Astrocyte of the spinal cord (primary cell): ENCODE data around the gene ARFGEF3.

Experiments
- DNase-seq: peaks from one replicate; pipeline ENCODE4 v3.0.0; 2011; ENCODE audit warnings: low read depth, low spot score
- H3K4me3 ChIP-seq: 2 replicates; pipeline ENCODE4 v1.5.1; 2011; ENCODE audit warnings: low read depth, mild to moderate bottlenecking, low read length, moderate library complexity
- in situ Hi-C: cut with HindIII; loops from 2 replicates; pipeline ENCODE4 v1.10.0; 2017; ENCODE audit warnings: low sequenced_read_pairs
- TF ChIP-seq, protein P1 (sequence below): IDR thresholded peaks from 2 replicates; pipeline ENCODE4 v1.5.1; 2012; ENCODE audit warnings: low read depth, mild to moderate bottlenecking, low read length, inconsistent platforms

Gene ARFGEF3

DNA sequence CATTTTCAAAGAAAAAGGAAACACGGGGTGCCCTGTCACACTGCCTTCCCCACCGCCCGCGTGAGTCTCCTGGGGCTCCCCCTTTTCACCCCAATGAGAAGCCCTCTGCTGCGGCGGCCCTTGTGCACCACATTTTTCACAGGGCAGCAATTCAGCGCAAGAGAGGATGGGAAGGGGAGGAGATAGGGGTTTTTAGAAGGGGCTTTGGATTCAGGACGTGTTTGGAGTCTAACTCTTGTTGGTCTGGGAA lies 726 bp upstream of the ARFGEF3 start:
- H3K4me3 ChIP-seq = peak overlapping the region; percentile 60
- TF ChIP-seq, protein P1, sequence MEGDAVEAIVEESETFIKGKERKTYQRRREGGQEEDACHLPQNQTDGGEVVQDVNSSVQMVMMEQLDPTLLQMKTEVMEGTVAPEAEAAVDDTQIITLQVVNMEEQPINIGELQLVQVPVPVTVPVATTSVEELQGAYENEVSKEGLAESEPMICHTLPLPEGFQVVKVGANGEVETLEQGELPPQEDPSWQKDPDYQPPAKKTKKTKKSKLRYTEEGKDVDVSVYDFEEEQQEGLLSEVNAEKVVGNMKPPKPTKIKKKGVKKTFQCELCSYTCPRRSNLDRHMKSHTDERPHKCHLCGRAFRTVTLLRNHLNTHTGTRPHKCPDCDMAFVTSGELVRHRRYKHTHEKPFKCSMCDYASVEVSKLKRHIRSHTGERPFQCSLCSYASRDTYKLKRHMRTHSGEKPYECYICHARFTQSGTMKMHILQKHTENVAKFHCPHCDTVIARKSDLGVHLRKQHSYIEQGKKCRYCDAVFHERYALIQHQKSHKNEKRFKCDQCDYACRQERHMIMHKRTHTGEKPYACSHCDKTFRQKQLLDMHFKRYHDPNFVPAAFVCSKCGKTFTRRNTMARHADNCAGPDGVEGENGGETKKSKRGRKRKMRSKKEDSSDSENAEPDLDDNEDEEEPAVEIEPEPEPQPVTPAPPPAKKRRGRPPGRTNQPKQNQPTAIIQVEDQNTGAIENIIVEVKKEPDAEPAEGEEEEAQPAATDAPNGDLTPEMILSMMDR = no peak
- DNase-seq = no peak
- in situ Hi-C loops = no loop called here

DNA sequence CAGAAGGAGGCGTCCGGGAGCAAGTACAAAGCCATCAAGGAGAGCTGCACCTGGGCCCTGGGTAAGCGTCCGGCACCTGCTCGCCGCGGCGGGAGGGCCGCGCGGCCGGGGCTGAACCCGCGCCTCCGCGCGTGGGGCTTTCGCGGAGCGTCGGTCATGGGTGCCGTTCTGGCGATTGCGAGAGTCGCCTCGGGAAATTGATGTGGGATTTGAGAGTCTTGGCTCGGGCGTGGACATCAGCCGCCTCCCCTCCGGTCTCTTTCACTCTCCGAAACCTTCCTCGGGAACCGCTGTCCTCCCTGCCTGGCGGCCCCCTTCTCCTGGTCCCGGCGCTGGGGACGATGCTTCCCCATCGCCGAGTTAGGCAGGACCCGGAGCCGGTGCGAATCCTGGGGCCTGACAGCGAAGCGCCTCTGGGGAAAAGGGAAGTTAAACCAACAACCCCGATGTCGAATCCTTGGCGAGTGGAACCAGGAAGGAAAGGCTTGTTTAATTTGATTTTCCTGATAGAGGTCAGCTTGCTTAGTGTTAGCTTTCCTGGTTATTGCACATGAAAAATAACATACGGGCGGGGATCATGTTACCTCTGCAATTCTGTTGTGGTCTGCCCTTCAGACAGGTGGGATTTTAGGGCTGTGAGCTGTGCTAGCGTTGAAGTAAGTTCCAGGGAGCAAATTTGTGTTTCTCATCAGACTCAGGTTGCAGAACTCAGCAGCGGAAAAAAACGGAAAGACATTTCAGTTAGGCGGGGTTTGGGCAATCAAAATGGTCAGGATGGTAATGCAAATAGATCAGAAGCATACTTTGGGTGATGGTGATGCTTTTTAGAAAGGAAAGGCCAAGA lies 594 bp downstream of the ARFGEF3 start:
- in situ Hi-C loops = no loop called here
- DNase-seq = peak; percentile 7
- peak overlapping the region; percentile 60 for H3K4me3 ChIP-seq
- TF ChIP-seq, protein P1 = no peak

DNA sequence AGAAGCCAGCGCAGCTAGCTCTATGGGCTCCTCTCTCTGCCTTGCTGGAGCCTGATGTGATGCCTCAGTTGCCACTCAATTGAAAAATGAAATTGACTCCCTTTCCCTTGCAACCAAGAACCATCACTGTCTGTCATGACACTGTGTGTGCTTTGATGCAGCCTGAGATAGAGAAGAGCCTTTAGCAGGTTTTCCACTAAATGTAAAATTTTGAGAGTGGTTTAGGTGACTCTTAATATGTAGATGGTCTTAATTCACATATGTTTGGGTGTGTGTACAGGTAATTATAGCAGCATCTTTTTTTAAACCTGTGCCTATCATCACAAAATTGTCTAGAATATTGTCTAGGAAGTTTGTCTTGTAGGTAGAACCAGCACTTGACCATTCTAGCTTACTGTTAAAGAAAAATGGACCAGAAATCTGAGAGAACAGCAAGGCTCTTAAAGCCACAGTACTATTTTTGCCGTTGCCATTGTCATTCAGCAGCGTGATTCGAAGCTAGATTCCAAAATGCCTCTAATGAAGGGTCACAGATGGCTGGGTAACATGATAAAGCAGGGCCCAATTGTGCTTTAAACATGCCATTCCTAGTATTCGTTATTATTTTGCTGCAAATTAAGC lies 1.3 kb downstream of the ARFGEF3 start:
- DNase-seq = no peak
- TF ChIP-seq, protein P1 = no peak
- no peak overlapping the region for H3K4me3 ChIP-seq
- in situ Hi-C loops = no loop called here

DNA sequence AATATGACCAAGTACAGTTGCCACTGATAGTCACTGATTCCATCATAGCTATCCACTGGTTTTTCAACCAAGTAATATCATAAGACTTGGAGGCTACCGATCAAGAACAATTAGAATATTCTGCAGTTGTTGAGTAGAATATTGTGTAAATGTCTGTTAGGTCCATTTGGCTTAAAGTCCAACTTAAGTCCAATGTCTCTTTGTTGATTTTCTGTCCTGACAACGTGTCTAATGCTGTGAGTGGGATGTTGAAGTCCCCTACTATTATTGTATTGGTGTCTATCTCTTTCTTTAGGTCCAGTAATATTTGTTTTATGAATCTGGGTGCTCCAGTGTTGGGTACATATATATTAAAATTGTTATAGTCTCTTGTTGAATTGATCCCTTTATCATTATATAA lies 13.9 kb downstream of the ARFGEF3 start:
- TF ChIP-seq, protein P1 = no peak
- H3K4me3 ChIP-seq = no peak overlapping the region
- in situ Hi-C loops = no loop called here
- no peak for DNase-seq

DNA sequence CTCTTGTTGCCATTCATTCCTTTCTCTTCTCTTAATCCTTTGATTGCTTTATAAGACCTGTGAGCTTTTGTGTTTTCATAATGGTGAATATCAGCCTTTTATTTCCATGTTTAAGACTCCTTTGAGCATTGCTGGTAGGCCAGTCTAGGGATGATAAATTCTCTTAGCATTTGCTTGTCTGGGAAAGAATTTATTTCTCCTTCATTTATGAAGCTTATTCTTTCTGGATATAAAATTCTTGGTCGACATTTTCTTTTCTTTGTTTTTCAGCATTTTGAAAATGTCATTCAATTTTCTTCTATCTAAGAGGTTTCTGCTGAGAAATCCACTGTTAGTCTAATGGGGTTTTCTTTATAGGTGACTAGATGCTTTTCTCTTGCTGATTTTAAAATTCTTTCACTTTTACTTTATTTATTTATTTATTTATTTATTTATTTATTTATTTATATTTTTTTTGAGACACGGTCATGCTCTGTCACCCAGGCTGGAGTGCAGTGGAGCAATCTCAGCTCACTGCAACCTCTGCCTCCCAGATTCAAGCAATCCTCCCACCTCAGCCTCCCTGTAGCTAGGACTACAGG lies 15.0 kb downstream of the ARFGEF3 start:
- DNase-seq = no peak
- TF ChIP-seq, protein P1 = no peak
- in situ Hi-C loops = no loop called here
- no peak overlapping the region for H3K4me3 ChIP-seq

DNA sequence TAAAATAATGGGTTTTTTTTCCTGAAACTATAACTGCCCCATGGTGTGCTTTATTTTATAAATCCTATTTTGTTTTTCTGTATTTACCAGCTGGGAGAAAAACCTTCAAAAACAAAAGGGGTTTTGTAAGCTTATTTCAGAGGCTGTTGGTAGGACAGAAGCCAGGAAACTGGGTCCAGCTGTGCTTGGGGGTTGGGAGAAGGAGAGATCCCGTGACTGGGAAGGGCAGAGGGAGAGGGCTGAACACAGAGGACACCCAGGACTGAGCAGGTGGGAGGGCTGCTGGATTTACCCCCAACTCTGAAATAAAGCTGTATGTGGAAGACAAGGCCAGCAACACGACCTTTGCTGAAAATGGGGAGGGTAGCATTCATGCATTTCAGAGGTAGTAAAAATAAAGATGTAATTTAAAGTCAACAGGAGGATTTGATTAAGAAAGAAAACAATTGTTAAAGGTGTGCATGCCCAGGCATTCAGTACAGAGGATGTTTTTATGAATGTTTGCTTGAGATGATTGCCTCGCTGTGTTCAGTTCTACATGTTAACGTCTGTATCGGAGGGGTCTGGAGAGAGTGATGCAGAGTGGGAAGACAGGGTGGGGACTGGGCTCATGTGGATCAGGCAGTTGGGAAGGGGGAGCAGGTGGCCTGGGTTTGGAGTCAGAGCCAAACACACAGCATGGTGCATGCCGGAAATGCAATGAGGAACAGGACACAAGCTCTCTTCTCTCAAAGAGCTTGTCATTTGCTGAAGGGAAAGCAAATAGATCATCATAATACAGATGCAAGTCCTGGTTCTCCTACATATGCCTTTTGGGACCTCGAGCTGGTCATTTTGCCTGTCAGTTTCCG lies 21.4 kb downstream of the ARFGEF3 start:
- in situ Hi-C loops = no loop called here
- TF ChIP-seq, protein P1 = no peak
- no peak for DNase-seq
- H3K4me3 ChIP-seq = no peak overlapping the region
